ENCODE data around the gene RGS12. TPM values are rescaled to one million over a fixed set of nuclear protein-coding genes. Genes with fewer than 3 reads are reported as not detected.

Gene RGS12
- polyA plus RNA-seq, 3 donors: 0.75 to 15.3 (median 2.7) TPM

DNA sequence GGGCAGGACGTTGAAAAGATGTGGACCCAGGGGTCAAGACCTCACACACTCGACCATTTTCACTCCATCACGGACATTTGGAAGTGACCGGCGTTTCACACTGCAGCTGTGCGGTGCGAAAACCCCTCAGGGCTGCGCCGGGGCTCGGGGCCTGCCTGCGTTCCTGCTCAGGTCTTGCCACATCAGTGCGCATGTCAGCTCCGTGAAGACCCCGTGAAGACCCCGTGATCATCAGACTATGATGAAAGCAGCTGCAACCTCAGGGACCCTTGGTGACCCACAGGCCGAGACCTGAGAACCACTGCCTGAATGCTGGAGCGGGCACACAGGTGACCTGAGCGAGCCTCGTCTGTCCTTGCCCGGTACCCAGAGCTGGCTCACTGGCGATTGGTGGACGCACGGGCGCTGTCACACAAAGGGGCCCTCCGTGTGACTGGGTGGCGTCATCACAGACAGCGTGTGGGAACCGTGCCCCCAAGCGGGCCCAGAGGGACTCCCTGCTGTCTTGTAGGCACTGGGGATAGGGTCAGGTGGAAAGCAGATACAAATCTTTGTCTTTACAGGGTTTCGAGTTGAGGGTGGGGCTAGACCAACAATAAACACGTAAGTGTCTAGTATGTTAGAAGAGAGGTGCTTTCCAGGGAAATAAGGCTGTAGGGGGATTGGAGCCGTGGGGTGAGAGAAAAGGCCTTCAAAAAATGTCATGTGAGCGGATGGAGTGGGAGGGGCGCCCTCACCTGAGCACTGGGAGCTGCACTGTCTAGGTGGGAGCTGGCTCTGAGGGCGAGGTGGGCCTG lies 31.2 kb upstream of the RGS12 start:
- no peak overlapping the region for H3K4me3 ChIP-seq (replicated peaks in 1 of 3; ENCODE audit: low read depth in 2 of 3, low read length in 3 of 3)
- WGBS (ENCODE audit: insufficient coverage): 91% methylated on average over 34 of the region's 35 CpGs
- TF ChIP-seq, protein P1, sequence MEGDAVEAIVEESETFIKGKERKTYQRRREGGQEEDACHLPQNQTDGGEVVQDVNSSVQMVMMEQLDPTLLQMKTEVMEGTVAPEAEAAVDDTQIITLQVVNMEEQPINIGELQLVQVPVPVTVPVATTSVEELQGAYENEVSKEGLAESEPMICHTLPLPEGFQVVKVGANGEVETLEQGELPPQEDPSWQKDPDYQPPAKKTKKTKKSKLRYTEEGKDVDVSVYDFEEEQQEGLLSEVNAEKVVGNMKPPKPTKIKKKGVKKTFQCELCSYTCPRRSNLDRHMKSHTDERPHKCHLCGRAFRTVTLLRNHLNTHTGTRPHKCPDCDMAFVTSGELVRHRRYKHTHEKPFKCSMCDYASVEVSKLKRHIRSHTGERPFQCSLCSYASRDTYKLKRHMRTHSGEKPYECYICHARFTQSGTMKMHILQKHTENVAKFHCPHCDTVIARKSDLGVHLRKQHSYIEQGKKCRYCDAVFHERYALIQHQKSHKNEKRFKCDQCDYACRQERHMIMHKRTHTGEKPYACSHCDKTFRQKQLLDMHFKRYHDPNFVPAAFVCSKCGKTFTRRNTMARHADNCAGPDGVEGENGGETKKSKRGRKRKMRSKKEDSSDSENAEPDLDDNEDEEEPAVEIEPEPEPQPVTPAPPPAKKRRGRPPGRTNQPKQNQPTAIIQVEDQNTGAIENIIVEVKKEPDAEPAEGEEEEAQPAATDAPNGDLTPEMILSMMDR (IDR thresholded peaks at IDR 0.05): no peak
- H4K20me1 ChIP-seq (ENCODE audit: insufficient read depth, low read length): no peaks in the 10 kb centered on the region
- H3K27me3 Mint-ChIP-seq (ENCODE audit: low read depth in 3 of 3): peaks cover 2 to 8% (median 5%) of the 10 kb centered on the region in 3 donors
- H3K4me1 Mint-ChIP-seq: no peaks in the 10 kb centered on the region
- no peak overlapping the region for H3K9ac ChIP-seq (ENCODE audit: insufficient read depth, low read length, poor library complexity, severe bottlenecking)
- no peaks in the 10 kb centered on the region for H3K4me1 ChIP-seq (ENCODE audit: control insufficient read depth in 1 of 2, insufficient read depth in 2 of 2, low read length in 2 of 2)
- H3K27ac ChIP-seq (ENCODE audit: low read depth in 1 of 2, low read length in 2 of 2): no peak overlapping the region
- H3K4me2 ChIP-seq (replicated peaks; ENCODE audit: extremely low read depth, low read length, poor library complexity, severe bottlenecking): no peak overlapping the region
- H3K36me3 Mint-ChIP-seq: no peaks in the 10 kb centered on the region
- H3K36me3 ChIP-seq (replicated peaks in 1 of 2; ENCODE audit: control insufficient read depth in 1 of 2, insufficient read depth in 2 of 2, low read length in 2 of 2): no peaks in the 10 kb centered on the region
- no peak for DNase-seq
- no peak overlapping the region for H3K4me3 Mint-ChIP-seq
- H3K79me2 ChIP-seq (ENCODE audit: insufficient read depth, low read length): no peaks in the 10 kb centered on the region
- H3K27me3 ChIP-seq (ENCODE audit: control insufficient read depth in 2 of 2, insufficient read depth in 2 of 2, low read length in 2 of 2): no peaks in the 10 kb centered on the region
- H3K27ac Mint-ChIP-seq: peak overlapping the region in 1 of 7 donors; percentile 66
- H3K9me3 ChIP-seq (replicated peaks in 1 of 2; ENCODE audit: control insufficient read depth in 1 of 2, insufficient read depth in 1 of 2, low read length in 2 of 2): no peaks in the 10 kb centered on the region
- H2AFZ ChIP-seq (ENCODE audit: insufficient read depth, low read depth, low read length, poor library complexity, severe bottlenecking): no peak overlapping the region
- intact Hi-C loops (cut with micrococcal nuclease): no loop called here
- no peaks in the 10 kb centered on the region for H3K9me3 Mint-ChIP-seq

DNA sequence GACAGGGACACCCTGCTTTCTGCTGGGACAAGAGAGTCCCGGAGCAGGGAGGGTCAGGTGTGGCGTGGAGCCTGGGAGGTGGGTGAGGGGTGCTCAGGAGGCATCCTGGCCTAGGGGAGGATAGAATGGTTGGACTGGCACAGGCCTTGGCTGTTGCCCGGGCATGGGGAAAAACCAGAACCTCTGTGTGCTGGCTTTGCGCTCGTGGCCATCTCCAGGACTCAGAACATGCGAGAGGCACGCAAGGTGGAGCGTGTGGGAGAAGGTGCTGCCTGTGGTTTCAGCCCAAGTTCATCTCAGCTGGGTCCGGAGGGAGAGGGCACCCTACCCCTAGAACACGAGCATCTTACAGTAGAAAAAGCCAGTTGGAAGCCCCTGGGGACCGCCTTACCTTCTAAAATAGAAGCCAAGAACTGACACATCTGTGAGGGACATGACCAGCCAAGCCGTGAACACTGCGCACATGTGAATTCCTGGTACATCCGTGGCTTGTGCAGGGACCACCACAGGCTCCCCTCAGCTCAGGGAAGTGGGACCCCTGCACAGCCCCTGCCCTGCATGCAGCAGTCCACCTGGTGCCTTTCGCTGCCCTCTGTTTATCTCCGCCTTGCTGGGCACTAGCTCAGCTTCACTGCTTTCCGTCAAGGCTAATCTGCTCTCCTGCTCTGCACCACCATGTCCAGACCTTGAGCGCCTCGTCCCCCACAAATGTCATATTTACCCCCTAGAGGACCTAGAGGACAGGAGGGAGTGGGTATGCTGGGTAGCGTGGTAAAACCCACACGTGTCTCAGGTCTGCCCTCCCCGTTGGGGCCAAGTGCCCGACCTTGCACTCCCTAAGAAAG lies 30.4 kb upstream of the RGS12 start:
- Histone ChIP-seq H3K36me3 (replicated peaks in 1 of 2; ENCODE audit: control insufficient read depth in 1 of 2, insufficient read depth in 2 of 2, low read length in 2 of 2) (no peaks in the 10 kb centered on the region), H3K9ac (ENCODE audit: insufficient read depth, low read length, poor library complexity, severe bottlenecking) (no peak overlapping the region), H3K9me3 (replicated peaks in 1 of 2; ENCODE audit: control insufficient read depth in 1 of 2, insufficient read depth in 1 of 2, low read length in 2 of 2) (no peaks in the 10 kb centered on the region), H2AFZ (ENCODE audit: insufficient read depth, low read depth, low read length, poor library complexity, severe bottlenecking) (no peak overlapping the region), H3K27me3 (ENCODE audit: control insufficient read depth in 2 of 2, insufficient read depth in 2 of 2, low read length in 2 of 2) (no peaks in the 10 kb centered on the region), H4K20me1 (ENCODE audit: insufficient read depth, low read length) (no peaks in the 10 kb centered on the region), H3K4me3 (replicated peaks in 1 of 3; ENCODE audit: low read depth in 2 of 3, low read length in 3 of 3) (no peak overlapping the region), H3K4me1 (ENCODE audit: control insufficient read depth in 1 of 2, insufficient read depth in 2 of 2, low read length in 2 of 2) (no peaks in the 10 kb centered on the region), H3K79me2 (ENCODE audit: insufficient read depth, low read length) (no peaks in the 10 kb centered on the region), H3K4me2 (replicated peaks; ENCODE audit: extremely low read depth, low read length, poor library complexity, severe bottlenecking) (no peak overlapping the region), H3K27ac (ENCODE audit: low read depth in 1 of 2, low read length in 2 of 2) (no peak overlapping the region)
- WGBS (ENCODE audit: insufficient coverage): 91% methylated on average over 20 of the region's 23 CpGs
- Mint-ChIP-seq H3K4me3 (no peak overlapping the region), H3K36me3 (no peaks in the 10 kb centered on the region), H3K27me3 (ENCODE audit: low read depth in 3 of 3) (peaks cover 2 to 8% (median 5%) of the 10 kb centered on the region in 3 donors), H3K4me1 (no peaks in the 10 kb centered on the region), H3K9me3 (peaks cover 0 to 3% (median 0%) of the 10 kb centered on the region in 7 donors), H3K27ac (peak overlapping the region in 1 of 7 donors; percentile 66)
- intact Hi-C loops (cut with micrococcal nuclease): no loop called here
- no peak for DNase-seq
- TF ChIP-seq, protein P1 (IDR thresholded peaks at IDR 0.05): no peak
